ENCODE results near the gene SELENOS.

- TF ChIP-seq MTA1 (IDR thresholded peaks at IDR 0.05; ENCODE audit: borderline replicate concordance) (no peak), ZNF696 (CRISPR knock-in tag; conservative IDR thresholded peaks at IDR 0.05) (no peak), ZFP91 (CRISPR knock-in tag; IDR thresholded peaks at IDR 0.05) (no peak), SMC3 (conservative IDR thresholded peaks at IDR 0.05; ENCODE audit: insufficient read depth, low read depth, low read length) (no peak), PYGO2 (tag; IDR thresholded peaks at IDR 0.05) (no peak), FOXP1 (CRISPR knock-in tag; IDR thresholded peaks at IDR 0.05) (no peak), GTF3C2 (IDR thresholded peaks at IDR 0.05; ENCODE audit: borderline replicate concordance, extremely low read depth, insufficient read length) (no peak), FOS (IDR thresholded peaks at IDR 0.05; ENCODE audit: extremely low read depth, insufficient read length) (no peak), SNRNP70 (optimal IDR thresholded peaks at IDR 0.05; ENCODE audit: low read depth, low read length) (no peak), CTCF (IDR thresholded peaks at IDR 0.05 in 2 of 3, conservative IDR thresholded peaks at IDR 0.05 in 1 of 3; ENCODE audit: insufficient read depth in 2 of 3, low read depth in 1 of 3, low read length in 3 of 3) (no peak), KDM1A (IDR thresholded peaks at IDR 0.05) (no peak), POLR2AphosphoS5 (IDR thresholded peaks at IDR 0.05; ENCODE audit: control insufficient read depth, insufficient read depth, low read depth, low read length) (no peak), TAF1 (IDR thresholded peaks at IDR 0.05; ENCODE audit: control insufficient read depth, extremely low read depth, insufficient read depth, low read length, severe bottlenecking) (no peak)
These were observed 36.9 kb downstream of the SELENOS start for GRCh38 chr15:101240358-101240757.

Measured in K562 (cell line).